Stimulated activated CD8-positive, alpha-beta memory T cell treated with anti-CD3 and anti-CD28 coated beads, Interleukin-12 subunit alpha, Interleukin-12 subunit beta, amount 100 ng/mL, for 24 hours (primary cell): ENCODE results near the gene PDE6H.

Experiments used
- DNase-seq: peaks from one replicate; pipeline ENCODE4 v3.0.0-alpha.2; 2020; ENCODE audit errors: extremely low read depth

Gene PDE6H

DNA sequence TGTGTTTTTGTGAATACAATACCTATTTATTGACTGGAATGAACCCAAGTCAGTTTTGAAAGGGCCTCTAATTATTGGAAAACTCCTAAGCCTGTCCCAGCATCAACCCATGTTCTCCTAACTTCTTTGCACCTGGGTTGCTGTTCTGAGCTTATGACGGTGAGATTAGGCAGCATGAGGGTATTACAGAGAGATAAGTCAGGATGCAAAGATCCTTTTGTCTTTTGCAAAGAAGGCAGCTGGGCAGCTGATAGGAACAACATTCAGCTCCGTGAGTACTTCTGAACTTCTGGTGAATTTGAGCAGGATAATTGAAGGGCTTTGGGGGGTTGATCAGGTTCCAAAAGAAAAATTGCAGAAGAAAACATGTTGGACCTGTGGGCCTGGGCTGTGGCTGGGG is at the start of gene PDE6H:
Gene PDE6H (plus strand): TSS at position 227 of the 400 bp plus-strand sequence. CDS start 4,971 bp downstream, outside the sequence.
- DNase-seq = no peak

DNA sequence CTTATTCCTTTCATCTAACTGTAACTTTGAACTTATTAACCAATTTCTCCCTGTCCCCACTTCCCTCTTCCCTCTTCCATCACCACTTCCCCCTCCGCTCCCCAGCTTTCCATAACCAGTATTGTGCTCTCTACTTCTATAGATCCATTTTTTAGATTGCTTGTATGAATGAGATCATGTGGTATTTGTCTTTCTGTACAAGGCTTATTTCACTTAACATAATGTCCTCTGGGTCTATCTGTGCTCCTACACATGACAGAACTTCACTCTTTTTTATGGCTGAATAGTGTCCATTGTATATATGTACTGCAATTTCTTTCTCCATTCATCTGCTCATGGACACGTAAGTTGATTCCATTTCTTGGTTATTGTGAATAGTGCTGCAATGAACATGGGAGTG is 48.9 kb upstream of the PDE6H start:
- no peak for DNase-seq

DNA sequence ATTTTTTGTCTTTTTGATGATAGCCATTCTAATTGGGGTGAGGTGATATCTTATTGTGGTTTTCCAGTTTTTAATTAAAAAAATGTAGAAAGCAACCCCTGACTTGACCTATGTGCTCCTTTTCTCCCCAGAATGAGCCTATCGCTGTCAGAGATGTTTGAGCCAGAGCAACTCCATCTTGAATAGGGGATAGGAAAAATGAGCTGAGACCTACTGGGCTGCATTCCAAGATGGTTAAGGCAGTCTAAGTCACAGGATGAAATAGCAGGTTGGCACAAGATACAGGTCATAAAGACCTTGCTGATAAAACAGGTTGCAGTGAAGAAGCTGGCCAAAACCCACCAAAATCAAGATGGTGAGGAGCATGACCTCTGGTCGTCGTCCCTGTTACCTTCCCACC is 48.3 kb upstream of the PDE6H start:
- no peak for DNase-seq

DNA sequence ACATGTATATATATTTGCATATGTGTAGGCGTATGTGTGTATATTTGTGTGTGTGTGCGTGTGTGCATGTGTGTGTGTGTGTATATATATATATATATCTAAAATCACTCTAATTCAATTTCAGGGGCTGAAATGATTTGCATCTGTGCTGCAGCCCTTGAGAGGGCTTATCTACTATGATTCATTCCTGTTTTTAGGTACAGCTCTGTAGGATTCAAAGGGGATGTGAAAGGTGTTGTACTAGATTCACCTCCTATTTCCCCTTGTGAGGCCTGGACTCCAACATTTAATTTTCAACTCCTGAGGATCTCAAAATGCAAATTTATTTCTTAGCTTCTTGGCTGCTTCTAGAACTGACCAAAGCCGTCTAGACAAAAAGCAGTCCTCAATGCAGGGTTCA is 45.6 kb upstream of the PDE6H start:
- DNase-seq = no peak

DNA sequence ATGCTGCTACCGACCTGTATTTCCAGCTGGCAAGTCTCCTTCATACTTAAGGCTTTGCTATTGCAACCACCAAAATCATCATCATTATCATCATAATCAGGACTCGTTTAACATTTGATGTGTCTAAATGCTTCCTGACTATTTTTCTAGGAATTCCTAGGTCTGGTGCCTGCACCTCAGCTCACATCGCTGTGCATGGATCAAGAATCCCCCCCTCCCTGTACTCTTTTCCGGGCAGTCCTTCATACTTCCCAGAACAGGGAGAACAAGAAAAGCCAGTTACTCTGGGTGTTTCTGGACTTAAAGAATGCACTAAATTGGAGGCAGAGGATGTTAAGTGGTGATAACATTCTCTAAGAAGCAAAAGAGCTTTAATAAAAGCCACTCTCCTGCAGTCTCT is 43.9 kb upstream of the PDE6H start:
- no peak for DNase-seq

DNA sequence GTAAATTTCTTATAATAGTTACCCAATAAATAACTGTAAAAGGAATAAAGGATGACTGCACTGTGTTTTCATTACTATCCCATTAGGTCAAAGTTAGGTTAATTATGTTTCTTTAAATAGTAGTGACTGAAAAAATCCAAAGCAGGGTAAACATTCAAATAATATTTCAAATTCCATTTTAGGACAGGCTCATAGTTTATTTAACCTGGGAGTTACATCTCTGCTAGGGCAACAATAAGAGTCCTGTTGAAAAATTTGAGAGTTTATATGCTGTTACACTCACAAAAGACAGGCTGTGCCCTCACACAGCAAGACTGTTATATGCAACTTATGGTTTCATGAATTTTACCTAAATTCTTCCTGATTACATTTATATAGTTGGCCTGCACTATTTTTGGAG is 42.5 kb upstream of the PDE6H start:
- no peak for DNase-seq

DNA sequence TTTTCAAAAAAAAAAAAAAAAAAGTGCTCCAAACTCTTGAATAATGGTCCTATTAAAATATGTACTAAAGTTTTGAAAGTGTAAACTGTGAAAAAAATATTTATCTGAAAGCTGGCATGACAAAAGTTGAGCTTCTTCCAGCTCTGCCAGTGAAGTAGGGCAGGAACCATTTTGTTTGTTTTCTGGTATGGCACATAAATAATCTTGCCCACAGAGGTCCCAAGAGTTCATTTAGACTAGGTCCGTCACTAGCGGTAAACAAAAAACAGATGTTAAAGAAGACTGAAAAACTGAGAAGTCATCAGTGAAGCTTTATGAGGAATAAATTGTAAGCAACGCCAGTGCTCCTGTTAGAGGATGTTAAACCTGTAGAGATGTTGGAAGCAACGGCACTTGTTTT is 41.5 kb upstream of the PDE6H start:
- no peak for DNase-seq

DNA sequence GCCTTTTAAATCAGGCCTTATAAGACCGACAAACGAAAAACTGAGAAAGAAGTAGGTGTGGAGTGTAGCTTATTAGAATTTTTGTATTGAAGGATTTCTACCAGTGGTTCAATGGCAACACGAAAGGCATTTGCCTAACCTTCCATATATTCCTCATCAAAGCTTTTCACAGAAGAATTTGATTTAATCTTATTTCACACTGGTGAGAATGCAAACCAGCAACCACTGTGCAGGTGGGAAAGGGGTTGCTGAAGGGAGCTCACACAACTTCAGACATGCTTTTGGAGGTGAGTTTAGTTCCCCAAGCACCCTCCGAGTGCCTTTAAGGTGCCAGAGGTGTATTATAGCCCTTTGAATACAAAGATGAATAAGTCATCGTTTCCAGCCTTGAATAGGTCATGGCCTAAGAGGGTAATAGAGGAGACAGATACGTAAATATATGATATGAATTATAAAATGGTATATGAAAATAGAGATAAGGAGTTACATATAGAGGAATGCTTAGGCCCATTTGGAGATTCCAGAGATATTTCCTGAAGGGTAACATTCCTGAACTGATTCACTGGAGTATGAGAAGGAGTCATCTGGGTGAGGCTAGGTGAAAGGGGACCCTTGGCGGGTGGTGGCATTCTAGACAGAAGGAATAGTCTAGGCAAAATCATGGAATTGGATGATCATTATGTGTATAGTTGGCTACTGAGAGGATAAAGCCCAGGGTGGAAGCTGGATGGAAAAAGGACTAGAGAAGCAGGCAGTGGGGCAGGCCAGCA is 40.9 kb upstream of the PDE6H start:
- no peak for DNase-seq

DNA sequence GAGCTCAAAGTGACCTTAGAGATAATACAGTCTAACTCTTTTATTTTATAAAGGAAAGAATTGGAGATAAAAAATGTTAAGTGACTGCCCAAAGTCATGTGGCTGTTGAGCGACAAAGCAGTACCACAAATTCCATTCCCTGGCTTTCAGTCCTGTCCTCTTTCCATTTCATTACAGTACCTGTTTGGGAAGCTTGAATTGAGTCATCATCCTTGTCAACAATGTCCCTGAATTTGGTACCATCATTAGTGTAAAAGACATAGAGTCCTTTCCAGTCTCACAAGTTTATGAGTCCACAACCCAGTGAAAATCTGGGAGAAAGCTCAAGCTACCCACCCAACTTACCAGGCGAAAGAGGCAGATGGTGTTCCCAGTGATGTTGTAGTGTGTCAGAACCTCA is 38.3 kb upstream of the PDE6H start:
- DNase-seq = no peak

DNA sequence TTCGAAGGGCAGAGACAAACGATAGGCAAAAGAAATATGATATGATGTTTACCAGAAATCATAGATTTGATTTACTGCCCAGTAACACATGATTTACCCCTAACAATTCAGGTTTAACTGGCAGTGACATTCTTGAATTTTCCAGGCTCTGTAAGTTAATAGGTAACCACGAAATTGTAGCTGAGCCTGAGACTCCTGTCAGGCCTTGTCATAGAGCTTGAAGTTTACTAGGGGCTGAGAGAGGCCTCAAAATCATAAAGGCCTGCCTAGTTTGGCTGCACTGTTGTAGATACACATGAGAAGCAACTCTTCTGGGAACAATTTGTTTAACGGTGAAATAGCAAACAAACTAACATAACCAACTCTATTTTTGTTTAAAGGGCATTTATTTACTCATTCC is 37.8 kb upstream of the PDE6H start:
- DNase-seq = no peak

DNA sequence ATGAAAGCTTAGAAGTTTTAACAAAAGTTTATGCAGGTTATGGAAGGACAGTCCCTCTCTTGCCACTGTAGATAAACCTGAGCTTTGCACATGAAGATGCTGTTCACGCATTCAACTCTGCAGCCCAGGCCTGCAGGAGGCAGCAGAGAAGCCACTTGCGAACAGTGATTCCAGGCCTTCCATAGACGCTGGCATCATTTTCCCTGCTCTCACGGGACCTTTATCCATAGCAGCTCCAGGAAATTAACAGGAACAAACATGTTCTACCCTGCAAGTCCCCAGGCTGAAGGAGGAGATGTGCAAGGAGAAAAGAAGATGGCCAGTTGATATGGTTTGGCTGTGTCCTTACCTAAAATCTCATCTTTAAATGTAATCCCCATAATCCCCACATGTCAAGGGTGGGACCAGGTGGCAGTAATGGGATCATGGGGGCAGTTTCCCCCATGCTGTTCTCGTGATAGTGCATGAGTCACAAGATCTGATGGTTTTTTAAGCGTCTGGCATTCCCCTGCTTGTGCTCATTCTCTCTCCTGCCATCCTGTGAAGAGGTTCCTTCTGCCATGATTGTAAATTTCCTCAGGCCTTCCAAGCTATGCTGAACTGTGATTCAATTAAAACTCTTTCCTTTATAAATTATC is 36.5 kb upstream of the PDE6H start:
- DNase-seq = no peak

DNA sequence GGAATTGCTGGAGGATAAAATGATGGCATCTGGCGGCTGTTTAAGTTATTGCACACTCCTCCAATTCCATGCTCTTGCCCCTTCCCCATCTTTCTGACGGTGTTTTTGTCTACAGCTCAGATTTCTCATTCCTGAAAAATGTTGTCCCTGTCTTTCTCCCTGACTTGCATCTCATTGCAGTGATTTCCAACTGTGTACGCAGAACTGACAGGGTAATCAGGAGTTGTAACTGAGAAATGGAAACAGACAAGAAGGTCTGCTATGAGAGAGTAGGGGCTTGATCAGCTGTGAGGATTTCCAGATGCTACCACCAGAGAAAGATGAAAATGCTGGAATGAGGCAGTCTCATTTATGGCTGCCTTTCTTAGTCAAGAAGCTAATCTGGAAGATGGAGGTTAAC is 35.8 kb upstream of the PDE6H start:
- DNase-seq = no peak

DNA sequence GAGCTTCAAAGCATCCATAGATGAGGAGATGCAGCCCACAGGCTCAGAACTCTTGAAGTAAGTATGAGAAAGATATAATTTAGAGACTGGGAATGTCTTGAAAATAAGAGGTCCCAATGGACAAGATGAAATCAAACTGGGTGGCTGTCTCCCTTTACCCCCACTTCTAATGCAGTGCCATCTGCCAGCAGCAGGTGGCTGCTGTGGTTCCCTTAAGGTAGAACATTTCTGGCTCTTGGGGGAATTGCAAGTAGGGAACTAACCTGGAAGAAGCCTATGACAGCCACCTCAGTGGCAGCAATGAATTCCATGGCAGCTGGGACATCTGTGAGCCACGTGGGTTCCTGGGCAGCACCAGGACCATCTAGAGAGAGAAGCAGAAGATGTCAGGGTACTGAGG is 35.2 kb upstream of the PDE6H start:
- no peak for DNase-seq

DNA sequence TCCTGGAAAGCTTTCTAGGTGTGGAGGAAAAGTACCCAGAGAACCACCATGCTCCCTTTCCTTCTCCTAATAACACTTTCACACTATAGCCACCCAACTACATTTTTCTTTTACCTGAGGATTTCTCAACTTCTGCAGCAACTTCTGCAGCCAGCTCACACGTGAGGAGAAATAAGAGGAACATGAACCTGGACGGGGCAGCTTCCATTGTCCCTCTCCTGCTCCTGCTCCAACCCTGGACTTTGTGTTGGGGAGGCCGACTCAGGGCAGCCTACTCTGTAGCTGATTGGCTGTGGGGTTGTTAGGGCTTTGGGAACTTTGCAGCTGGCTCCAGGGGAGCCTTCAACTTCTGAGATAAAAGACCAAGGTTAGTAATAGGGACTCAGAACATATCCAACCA is 34.5 kb upstream of the PDE6H start, which contains the start of gene ERP27:
Gene ERP27 (minus strand): TSS at position 237 of the 400 bp plus-strand sequence. CDS start 29 bp downstream, at position 208.
- DNase-seq = no peak

DNA sequence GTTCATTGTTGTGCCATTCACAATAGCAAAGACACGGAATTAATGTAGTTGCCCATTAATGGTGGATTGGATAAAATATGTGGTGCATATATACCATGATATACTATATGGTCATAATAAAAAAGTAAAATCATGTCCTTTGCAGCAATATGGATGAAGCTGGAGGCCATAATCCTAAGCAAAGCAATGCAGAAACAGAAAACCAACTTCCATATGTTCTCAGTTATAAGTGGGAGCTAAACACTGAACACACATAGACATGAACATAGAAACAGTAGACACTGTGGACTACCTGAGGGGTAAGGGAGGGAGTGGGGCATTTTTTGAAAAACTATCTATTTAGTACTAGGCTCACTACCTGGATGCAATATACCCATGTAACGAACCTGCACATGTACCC is 31.5 kb upstream of the PDE6H start:
- no peak for DNase-seq

DNA sequence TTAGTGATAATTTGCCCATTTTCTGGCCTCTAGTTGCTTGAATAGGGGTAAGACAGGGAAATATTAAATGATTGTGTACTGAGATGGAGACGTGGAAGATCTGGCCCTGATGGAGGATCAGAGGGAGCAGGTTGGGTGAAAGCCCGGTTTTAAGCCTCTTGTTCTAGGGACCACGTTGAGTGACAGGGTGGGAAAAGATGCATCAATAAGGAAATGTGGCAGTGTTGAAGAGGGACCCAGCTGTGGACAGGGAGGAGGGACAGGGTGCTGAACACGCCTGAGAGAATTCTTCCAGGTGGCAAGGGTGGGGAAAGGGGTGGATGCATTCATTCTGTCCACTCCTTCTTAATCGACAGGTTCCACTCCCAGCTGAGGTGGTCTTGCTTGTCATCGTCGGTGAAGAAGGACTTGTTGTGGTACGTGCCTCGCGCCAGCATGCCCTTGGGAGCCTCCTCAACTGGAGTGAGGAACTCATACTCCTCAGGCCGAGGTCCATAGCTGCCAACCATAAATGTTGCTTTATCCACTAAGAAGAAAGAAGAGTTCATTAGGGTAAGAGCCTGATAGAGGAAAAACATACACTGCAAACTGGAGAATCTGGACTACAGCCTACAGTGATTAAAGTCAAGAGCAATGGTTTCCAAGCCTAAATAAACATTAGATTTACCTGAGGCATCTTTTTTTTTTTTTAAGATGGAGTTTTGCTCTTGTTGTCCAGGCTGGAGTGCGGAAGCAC is 30.5 kb upstream of the PDE6H start:
- DNase-seq = no peak

DNA sequence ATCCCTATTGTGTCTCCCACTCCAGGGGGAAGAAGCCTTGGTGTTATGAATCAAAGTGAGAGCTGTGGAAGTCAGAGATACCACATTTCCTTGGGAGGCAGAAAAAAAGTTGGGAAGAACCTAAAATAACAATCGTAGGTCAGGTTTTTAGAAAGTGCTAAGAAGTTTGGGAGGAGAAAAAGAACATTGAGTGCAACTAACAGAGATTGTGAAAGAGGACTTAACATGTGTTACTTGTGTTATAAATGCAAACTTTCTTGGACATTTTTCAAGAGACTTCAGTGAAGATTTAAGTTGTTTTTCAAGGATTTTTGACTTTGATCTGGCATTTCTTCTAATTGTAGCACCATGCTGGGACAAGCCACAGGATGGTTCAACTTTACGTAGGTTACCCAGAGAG is 26.7 kb upstream of the PDE6H start:
- no peak for DNase-seq

DNA sequence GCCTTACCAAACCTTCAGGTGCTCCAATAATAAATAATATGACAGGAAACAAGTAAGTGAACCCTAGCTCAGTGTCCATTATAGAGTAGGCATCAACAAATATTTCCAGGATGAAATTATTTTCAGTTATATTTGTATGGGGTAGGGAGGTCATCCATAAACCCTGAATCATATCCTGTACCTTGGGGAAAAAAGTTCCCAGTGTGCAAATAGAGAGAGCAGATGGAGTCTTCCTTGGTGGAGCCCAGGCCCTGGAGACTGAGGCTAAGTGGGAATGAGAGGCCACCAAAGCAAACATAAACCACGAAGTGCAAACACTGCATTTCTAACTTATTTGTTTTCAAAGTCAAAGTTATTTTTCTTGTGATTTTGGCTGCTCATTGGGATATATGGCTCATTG is 26.0 kb upstream of the PDE6H start:
- DNase-seq = no peak

DNA sequence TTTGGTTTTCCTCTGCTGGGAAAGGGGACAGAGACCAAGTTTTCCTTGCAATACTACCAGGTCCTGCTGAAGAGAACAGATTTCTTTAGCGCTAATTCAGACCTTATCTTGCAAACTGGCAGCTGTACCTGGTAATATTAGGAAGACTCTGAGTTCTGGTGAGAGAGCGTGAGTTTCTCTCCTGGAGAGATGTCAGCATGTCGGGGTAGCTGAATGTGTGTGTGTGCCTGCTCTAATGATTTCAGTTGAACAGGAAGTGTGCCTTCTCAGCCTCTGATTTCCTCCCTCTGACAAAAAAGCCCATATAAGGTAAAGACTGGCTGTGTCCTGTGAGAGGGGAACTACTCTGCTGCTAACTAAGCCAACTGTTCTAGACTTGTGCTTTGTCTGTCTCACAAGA is 24.2 kb upstream of the PDE6H start:
- DNase-seq = no peak

DNA sequence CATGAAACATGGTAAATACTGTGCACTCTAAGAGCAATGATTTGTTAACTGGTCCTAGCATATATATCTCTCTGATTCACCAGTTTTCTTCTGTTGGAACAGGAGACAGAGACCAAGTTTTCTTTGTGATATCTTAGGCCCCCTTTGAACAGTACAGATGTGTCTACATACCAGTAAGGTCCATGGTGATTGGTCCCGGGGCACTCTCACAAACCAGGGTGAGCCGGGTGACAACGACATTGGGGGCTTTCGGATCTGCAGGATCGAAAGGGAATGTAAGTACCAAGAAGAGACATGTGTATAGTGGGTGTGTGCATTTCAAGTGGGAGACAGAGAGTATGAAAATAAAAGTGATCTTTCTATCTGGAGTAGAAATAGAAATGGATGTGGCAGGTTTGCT is 23.2 kb upstream of the PDE6H start:
- DNase-seq = no peak

DNA sequence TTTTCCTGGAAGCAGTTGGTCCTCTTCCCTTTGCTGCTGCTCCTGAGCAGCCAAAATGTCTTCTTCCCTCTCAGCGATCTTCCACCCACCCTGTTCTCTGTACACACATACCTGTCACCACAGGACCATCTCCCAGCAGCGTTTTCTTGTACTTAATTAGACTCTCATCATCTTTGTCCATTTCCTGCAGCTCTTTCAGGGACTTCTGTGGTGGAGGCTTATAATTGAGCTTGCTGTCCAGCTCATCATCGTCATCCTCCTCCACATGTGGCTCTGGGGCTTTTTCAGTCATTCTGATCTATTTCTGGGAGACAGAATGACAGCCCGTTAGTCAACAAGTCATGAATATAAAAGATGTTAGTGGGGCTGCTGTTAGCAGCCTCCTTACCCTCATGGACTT is 22.4 kb upstream of the PDE6H start:
- no peak for DNase-seq

DNA sequence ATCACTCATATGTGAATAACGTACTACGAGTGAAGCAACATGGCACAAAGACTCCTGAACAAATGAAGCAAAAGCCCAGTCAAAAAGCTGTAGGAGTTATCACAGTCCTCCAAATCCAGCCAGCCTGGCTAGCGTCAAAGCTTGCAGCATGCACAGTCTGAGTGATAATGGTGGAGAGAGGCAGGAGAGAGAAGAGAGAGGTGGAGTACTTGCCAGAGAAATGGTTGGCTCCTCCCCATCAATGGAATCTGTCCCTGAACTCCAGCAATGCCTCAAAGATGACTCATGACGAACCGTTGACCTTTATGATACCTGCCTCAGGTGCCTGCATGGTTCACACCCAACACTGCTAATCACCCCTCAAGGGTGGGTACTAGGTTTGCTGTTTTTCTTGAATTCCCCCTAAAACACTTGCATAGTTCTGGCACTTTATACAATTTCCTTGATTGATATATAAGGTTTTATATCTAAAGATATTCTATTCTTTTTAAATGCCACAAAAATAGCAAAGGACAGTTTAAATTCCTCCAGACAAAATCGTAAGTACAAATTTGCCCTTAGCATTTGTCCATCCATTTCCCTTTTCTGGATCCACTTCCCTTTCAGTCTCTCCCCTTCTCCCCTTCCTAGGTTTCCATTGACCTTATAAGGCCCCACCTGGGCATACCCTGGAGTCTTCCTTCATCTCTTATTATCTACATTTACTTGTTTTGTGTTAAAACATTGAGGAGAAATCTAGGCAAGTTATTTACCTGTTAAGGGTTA is 21.7 kb upstream of the PDE6H start:
- DNase-seq = no peak
